GM19467 (cell line): ENCODE measurements around the gene GMDS.

Experiments
- ATAC-seq: cut with Tn5 transposase; IDR thresholded peaks from one replicate; pipeline ENCODE4 v1.9.1; 2021; ENCODE audit warnings: mild to moderate bottlenecking, moderate library complexity; ENCODE audit not compliant: unreplicated experiment

GMDS gene

DNA sequence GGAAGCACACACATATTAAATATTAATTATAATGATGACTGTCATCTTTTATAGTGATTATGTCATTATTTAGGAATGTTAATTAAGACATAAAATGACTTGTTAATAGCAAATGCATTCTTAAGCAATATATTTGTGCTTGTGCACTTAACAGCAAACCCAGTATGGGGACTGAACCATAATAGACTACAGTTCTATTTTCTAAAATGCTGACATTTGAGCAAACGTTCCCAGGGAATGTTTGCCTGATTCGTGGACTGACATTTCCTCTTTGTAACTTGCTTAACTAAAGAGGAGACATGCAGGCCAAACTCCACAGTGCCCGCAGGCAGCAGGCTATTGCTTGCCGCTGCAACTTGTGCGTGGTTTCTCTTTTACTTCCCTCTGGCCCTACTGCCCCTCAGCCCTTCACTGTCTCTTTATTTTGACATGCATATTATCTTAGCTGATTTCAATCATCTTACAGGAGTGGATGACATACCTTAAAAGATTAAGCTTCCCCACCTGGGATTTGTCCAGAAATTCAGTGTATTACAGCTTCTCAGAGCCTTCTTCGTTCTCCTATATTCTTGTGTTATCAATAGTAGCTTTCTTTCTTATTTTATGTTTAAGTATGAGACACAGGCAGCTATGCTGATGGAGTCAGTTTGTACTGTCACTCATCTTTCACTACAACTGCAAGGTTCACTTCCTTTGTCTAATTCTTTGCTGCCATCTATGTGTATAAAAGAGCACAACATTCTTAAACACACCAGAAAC lies 141.5 kb downstream of the GMDS start:
- no peak for ATAC-seq

DNA sequence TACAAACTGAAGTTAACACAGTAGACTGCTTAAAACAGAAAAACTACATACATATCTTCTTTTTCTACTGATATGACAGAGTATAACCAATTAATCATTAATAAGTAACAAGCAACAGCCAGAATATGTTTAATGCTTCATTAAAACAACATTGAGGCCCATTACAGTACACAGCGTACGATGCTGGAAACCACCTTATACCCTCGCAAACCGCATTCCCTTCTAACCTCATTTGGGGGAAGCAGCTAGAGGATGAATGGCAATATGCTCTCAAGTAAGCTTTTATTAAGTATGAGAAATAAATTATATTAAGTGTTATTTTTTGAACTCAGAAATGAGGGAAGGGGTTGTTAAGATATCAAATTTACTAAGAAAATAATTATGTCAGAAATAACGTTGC lies 142.4 kb downstream of the GMDS start:
- ATAC-seq, result no peak

DNA sequence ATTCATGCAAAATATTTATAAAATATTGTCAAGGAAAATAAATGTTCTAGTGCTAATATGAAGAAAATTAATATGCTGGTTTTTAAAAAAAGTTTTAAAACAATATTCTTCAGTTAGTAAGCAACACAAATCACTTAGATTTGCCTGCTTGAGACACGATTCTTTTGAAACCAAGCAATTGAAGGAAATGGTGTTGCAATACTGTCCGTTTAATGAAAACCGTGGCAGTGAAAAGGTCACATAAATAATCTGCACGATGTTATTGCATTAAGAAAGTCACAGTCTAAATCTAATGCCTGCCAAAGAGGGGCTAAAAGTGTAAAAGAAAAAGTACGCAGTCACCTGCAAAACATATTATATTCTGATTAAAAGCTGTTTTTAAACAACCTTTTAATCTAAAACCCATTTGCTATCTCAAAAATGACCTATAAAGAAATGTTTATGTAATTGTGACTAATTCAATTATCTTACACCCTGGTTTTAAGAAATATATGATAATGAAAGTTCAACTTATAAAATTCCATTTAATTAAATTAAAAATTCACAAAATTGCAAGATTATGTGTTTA lies 143.0 kb downstream of the GMDS start:
- no peak for ATAC-seq

GRCh38 chr6:2101213-2101612 lies 144.2 kb downstream of the GMDS start:
- ATAC-seq, result no peak

- ATAC-seq, result no peak
Observed at GRCh38 chr6:2099870-2100269, 145.5 kb downstream of the GMDS start.

DNA sequence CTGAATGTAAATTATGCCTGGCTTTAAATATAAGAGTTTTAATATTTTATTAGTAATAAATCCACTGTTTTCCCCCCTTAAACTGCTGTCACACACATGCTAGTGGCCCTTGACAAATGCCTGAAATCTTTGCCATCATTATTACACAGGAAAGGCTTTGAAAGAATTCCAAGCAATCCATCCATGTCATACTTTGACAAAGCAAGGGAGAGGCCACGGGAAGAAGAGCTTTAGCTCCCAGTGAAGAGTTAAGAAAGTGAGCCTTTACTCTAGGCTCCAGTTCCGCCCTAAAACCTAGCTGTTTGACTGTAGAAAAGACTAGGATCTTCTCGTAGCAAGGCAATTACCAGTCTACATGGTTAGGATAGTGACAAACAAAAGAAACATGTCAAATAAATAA lies 147.9 kb downstream of the GMDS start:
- no peak for ATAC-seq

DNA sequence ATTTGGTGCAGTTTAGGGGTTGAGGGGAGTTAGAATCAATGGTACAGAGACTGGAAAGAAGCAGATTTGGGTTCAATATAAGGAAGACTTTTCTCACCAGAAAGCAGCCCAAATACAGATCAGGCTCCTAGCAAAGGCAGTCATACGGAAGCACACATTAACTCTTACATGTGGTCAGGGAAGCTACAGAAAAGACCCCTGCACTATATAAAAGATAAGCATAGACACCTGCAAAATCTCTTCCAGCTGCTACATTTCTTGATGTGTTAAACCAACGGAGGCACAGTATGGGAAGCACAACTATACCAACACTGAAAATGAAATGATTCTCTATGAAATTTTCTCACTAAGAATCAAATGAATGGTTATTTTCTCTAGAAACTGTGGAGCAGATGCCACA lies 150.8 kb downstream of the GMDS start:
- no peak for ATAC-seq

- no peak for ATAC-seq
Observed at GRCh38 chr6:2086326-2086965, 159.0 kb downstream of the GMDS start.

- no peak for ATAC-seq
Observed at GRCh38 chr6:2085657-2086056, 159.7 kb downstream of the GMDS start.

GRCh38 chr6:2081155-2082138 lies 164.0 kb downstream of the GMDS start:
- ATAC-seq, result peak; percentile 68

DNA sequence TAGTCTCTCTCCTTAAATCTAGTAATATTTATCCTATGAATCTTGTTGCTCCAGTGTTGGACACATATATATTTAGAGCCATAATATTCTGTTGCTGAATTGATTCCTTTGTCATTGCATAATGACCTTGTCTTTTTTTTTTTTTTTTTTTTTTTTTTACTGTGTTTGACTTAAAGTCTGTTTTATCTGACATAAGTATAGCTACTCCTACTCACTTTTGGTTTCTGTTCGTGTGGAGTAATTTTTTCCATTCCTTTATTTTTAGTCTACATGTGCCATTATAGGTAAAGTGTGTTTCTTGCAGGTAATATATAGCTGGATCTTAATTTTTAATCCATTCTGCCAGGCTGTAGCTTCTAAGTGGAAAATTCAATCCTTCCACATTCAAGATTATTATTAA lies 166.5 kb downstream of the GMDS start:
- ATAC-seq, result no peak

- ATAC-seq, result no peak
Observed at GRCh38 chr6:2077826-2078225, 167.6 kb downstream of the GMDS start.

DNA sequence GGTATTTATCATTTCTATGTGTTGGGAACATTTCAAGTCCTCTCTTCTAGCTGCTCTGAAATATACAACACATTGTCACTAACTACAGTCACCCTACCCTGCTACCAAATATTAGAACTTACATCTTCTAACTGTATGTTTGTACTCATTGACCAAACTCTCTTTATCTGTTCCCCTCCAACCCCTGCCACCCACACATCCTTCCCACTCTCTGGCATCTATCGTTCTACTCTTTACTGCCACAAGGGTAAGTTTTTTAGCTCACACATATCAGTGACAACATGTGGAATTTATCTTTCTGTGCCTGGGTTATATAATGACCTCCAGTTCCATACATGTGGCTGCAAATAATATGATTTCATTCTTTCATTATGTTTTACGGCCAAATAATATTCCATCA lies 171.9 kb downstream of the GMDS start:
- ATAC-seq, result no peak

DNA sequence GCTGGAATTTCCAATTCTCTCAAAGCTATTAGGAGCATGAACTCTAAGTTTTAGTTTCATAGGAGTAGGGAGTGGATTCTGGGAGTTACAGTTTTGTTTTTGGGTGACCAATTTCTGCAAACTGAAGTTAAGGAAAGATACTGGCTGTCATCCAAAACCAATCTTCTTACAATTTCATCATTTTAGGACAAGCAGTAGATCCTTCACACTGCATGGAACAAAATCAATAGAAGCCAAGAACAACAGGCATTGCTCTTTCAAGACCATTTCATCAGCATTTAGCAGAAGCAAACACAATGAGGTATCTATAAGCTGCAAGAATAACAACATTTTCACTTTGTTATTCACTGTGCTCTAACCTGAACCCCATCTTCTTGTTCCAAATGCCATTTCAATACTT lies 173.0 kb downstream of the GMDS start:
- ATAC-seq, result no peak

DNA sequence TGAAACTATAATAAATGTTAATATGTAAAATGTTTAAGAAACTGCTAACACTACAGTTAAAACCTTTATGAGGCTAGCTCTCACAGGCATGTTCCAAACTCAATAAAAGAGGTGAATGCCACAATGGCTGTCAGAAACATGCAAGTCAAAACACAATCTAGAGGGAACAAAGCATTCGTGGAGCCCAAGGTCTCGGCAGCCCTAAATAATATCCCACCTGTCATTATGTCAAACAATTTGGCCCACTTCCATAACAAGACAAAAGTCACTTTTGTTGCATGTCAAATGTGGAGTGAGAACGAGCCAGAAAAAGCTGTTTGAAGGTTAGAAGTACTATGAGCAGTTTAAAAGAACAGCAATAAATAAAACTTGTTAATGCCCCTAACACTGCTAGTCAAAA lies 181.9 kb downstream of the GMDS start:
- ATAC-seq, result no peak

DNA sequence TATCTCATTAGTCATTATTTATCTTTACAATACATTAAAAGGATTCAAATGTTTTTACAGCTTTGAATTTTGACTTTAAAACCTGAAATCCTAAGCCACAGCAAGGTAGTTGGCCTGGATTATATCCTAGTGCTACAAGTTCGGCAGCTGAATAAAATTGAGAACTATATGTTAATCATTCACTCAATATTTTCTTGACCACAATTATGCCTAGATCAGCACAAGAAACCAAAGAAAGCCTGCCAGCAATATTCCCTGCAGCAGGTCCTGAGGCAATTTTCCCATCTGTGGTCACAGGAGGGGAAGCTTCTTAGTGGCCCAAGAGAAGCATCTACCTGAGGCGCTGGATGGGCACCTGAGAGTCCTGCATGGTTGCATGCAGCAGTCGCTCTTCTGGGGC lies 183.5 kb downstream of the GMDS start:
- no peak for ATAC-seq

- ATAC-seq, result no peak
Observed at GRCh38 chr6:2055911-2056310, 189.5 kb downstream of the GMDS start.

DNA sequence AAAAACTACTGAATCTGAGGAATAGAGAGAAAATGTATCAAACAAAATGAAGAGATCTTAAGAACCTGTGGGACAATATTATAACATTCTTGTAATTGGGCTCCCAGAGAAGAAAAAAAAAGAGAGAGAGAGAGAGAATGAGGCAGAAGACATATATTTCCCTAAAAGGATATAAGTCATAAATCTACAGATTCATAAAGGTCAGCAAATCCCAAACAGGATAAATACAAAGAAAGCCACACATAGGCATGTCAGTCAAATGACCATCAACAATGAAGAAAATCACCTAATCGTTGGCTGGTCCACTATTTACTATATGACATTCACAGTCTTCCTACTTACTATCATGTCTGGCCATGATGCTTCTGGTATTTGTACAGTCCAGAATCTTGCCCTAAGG lies 190.3 kb downstream of the GMDS start:
- ATAC-seq, result no peak

DNA sequence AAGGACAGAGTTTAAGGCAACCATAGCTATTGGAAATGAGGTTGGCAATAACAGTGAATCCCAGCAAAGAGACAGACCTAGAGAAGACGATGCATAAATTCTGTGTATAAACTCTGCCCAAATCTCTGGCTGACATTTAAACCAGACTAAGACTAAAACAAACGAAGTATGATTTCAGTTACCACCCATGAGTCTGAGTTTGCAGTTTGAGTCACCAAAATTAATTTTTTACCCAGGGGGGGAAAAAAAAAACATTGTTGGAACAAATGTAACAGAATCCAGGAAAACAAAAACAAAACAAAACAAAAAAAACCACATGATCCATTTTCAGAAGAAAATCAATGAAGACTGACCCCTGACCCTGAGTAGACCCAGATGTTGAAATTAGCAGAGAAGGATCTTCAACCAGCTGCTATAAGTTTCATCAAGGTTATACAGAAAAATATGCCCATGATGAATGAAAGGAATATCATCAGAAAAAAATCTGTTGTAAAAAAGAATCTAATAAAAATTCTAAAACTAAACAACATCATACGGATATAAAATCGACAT lies 190.8 kb downstream of the GMDS start:
- no peak for ATAC-seq

- no peak for ATAC-seq
Observed at GRCh38 chr6:2053691-2054090, 191.7 kb downstream of the GMDS start.

DNA sequence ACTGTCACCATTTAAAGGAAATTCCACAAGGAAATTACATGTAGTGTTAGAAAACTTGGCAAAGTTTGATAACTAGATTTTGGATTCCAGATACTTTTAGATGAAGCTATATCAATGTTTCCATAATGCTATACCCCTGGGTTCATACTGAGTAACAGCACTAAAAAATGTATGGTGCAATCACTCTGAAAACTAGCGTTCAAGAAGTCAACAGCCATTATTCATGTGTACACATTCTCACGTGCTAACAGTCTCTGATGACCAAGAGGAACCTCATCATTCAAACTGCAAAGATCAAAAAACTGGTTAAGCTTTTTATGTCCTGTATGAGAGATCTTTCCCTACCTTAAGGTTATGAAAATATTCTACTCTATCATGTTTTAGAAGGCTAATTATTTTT lies 197.6 kb downstream of the GMDS start:
- ATAC-seq, result no peak
